DMS153 treated with DMSO at 0.1 percent for 48 hours (cell line): Measurements from ENCODE around the gene ABI2.
"Not testable (repeated sequence)": the region's sequence is repeated elsewhere in the genome, so short reads cannot be mapped to it uniquely, and the experiment has no call there.

Source experiments
- DNase-seq: peaks from one replicate; lab custom pipeline; 2025; ENCODE audit not compliant: unreplicated experiment; lab: John Stamatoyannopoulos, UW

The ABI2 gene

GRCh38 chr2:203327901-203328759, at the start of gene ABI2:
Gene ABI2, plus strand, starts transcription at chr2:203328394. Its CDS starts 121 bp downstream, at chr2:203328515.
- peak; percentile 69 for DNase-seq

- DNase-seq = no peak
Observed at GRCh38 chr2:203279288-203279687, 48.9 kb upstream of the ABI2 start.

GRCh38 chr2:203280428-203281064, 47.6 kb upstream of the ABI2 start:
- DNase-seq = no peak

- DNase-seq = no peak
Observed at GRCh38 chr2:203282101-203282500, 46.1 kb upstream of the ABI2 start.

GRCh38 chr2:203286532-203286931, 41.7 kb upstream of the ABI2 start:
- DNase-seq = no peak

GRCh38 chr2:203301667-203302066, 26.5 kb upstream of the ABI2 start:
- no peak for DNase-seq

- not testable (repeated sequence) for DNase-seq
Observed at GRCh38 chr2:203302586-203302985, 25.6 kb upstream of the ABI2 start.

- DNase-seq = no peak
Observed at GRCh38 chr2:203310688-203311436, 17.3 kb upstream of the ABI2 start.

GRCh38 chr2:203326356-203326755, 1.8 kb upstream of the ABI2 start:
- no peak for DNase-seq

- DNase-seq = peak; percentile 69
Observed at GRCh38 chr2:203327582-203327900, 653 bp upstream of the ABI2 start.

GRCh38 chr2:203328760-203329540, 756 bp downstream of the ABI2 start:
- DNase-seq = peak; percentile 4

GRCh38 chr2:203330434-203330833, 2.2 kb downstream of the ABI2 start:
- DNase-seq = no peak

- no peak for DNase-seq
Observed at GRCh38 chr2:203338322-203338721, 10.1 kb downstream of the ABI2 start.

- DNase-seq = no peak
Observed at GRCh38 chr2:203340791-203341487, 12.7 kb downstream of the ABI2 start.

- no peak for DNase-seq
Observed at GRCh38 chr2:203341741-203342310, 13.6 kb downstream of the ABI2 start.

GRCh38 chr2:203342374-203342773, 14.2 kb downstream of the ABI2 start:
- DNase-seq = not testable (repeated sequence)

GRCh38 chr2:203344667-203345066, 16.5 kb downstream of the ABI2 start:
- DNase-seq = no peak

- no peak for DNase-seq
Observed at GRCh38 chr2:203346612-203347011, 18.4 kb downstream of the ABI2 start.

GRCh38 chr2:203347375-203347774, 19.2 kb downstream of the ABI2 start:
- no peak for DNase-seq

GRCh38 chr2:203352604-203353255, 24.5 kb downstream of the ABI2 start:
- DNase-seq = no peak
